Activated T-cell treated with anti-CD3 and anti-CD28 coated beads for 1 hour (primary cell): Measurements from ENCODE around the gene ITGA11.

ENCODE experiments used
- DNase-seq: peaks from one replicate; pipeline ENCODE4 v3.0.0-alpha.2; 2020; ENCODE audit warnings: low read depth

ITGA11 gene

GRCh38 chr15:68389936-68390817, 41.8 kb downstream of the ITGA11 start:
- DNase-seq = no peak

GRCh38 chr15:68389041-68389930, 42.7 kb downstream of the ITGA11 start:
- DNase-seq = no peak

- no peak for DNase-seq
Measured at GRCh38 chr15:68387381-68388143, 44.4 kb downstream of the ITGA11 start.

- no peak for DNase-seq
Measured at GRCh38 chr15:68386587-68387288, 45.2 kb downstream of the ITGA11 start.

GRCh38 chr15:68385671-68386586, 46.0 kb downstream of the ITGA11 start:
- no peak for DNase-seq

- no peak for DNase-seq
Measured at GRCh38 chr15:68385240-68385561, 46.8 kb downstream of the ITGA11 start.

GRCh38 chr15:68384451-68385239, 47.3 kb downstream of the ITGA11 start:
- no peak for DNase-seq

GRCh38 chr15:68383161-68384074, 48.5 kb downstream of the ITGA11 start:
- DNase-seq = peak; percentile 10

GRCh38 chr15:68382286-68383007, 49.5 kb downstream of the ITGA11 start:
- no peak for DNase-seq

- no peak for DNase-seq
Measured at GRCh38 chr15:68380456-68380855, 51.5 kb downstream of the ITGA11 start.

- no peak for DNase-seq
Measured at GRCh38 chr15:68379759-68380290, 52.1 kb downstream of the ITGA11 start.

GRCh38 chr15:68379058-68379758, 52.8 kb downstream of the ITGA11 start:
- DNase-seq = no peak

GRCh38 chr15:68378595-68378994, 53.4 kb downstream of the ITGA11 start:
- DNase-seq = no peak

GRCh38 chr15:68377766-68378165, 54.2 kb downstream of the ITGA11 start:
- DNase-seq = no peak

GRCh38 chr15:68376447-68377060, 55.4 kb downstream of the ITGA11 start:
- DNase-seq = no peak

- DNase-seq = no peak
Measured at GRCh38 chr15:68375716-68376220, 56.2 kb downstream of the ITGA11 start.
